ENCODE data around the gene NFKBIE. TPM values are rescaled to one million over a fixed set of nuclear protein-coding genes. Genes with fewer than 3 reads are reported as not detected.

The NFKBIE gene
- total and polyA plus RNA-seq, 2 experiments from 2014 or later, result 14.6 to 25.9 TPM

GRCh38 chr6:44266347-44266746 lies 996 bp upstream of the NFKBIE start:
- H3K27me3 Mint-ChIP-seq (ENCODE audit: insufficient read depth, low read depth, poor library complexity), result peaks cover 42% of the 10 kb centered on the region
- Histone ChIP-seq H2AFZ (no peak overlapping the region), H3K4me1 (ENCODE audit: insufficient read depth) (peaks cover 31% of the 10 kb centered on the region), H3K27ac (ENCODE audit: low read depth) (no peak overlapping the region), H4K20me1 (replicated peaks; ENCODE audit: insufficient read depth) (peaks cover 6% of the 10 kb centered on the region; the same call in 1 of the 2 replicates), H3K9me2 (ENCODE audit: insufficient read depth) (no peaks in the 10 kb centered on the region), H3K4me3 (no peak overlapping the region), H3F3A (replicated peaks; ENCODE audit: low read depth) (0 out of 2 replicates have a peak, but pooled peaks cover 16% of the 10 kb centered on the region), H3K4me2 (no peak overlapping the region), H3K79me2 (replicated peaks; ENCODE audit: insufficient read depth) (peaks cover 9% of the 10 kb centered on the region; the same call in 1 of the 2 replicates), H3K27me3 (ENCODE audit: insufficient read depth) (peaks cover 19% of the 10 kb centered on the region), H3K36me3 (ENCODE audit: insufficient read depth) (no peaks in the 10 kb centered on the region)
- DNase-seq (ENCODE audit: low spot score), result no peak
- ATAC-seq, result no peak
- TF ChIP-seq STAT1 (IDR thresholded peaks at IDR 0.05; ENCODE audit: unreplicated experiment) (no peak), CTCF (conservative IDR thresholded peaks at IDR 0.05; ENCODE audit: low read depth in 2 of 2) (no peak), REST (IDR thresholded peaks at IDR 0.05; ENCODE audit: unreplicated experiment) (no peak), JUNB (IDR thresholded peaks at IDR 0.05; ENCODE audit: unreplicated experiment) (no peak), ETS1 (IDR thresholded peaks at IDR 0.05) (no peak), CREB1 (CRISPR knock-in tag; IDR thresholded peaks at IDR 0.05; ENCODE audit: low read depth) (no peak), ZNF114 (CRISPR knock-in tag; IDR thresholded peaks at IDR 0.05) (no peak), ZNF462 (CRISPR knock-in tag; IDR thresholded peaks at IDR 0.05) (no peak)
- H3K4me1 Mint-ChIP-seq, result peaks cover 57% of the 10 kb centered on the region
- peak overlapping the region; percentile 86 for H3K4me3 Mint-ChIP-seq
- H3K36me3 Mint-ChIP-seq (ENCODE audit: low read depth), result no peaks in the 10 kb centered on the region
- no peak overlapping the region for H3K27ac Mint-ChIP-seq
- no peaks in the 10 kb centered on the region for H3K9me3 Mint-ChIP-seq

All from GM23338 (cell line).